ENCODE data around the gene CDKN3.

Gene CDKN3

GRCh38 chr14:54438703-54439102 lies 41.9 kb downstream of the CDKN3 start:
- Histone ChIP-seq H3K4me2 (ENCODE audit: low read depth, low read length, poor library complexity, severe bottlenecking) (peak overlapping the region; percentile 91), H3K79me2 (ENCODE audit: insufficient read depth, low read length) (peaks cover 71% of the 10 kb centered on the region), H3K4me1 (ENCODE audit: insufficient read depth, low read length, poor library complexity, severe bottlenecking) (peaks cover 71% of the 10 kb centered on the region), H3F3A (ENCODE audit: low read depth) (no peaks in the 10 kb centered on the region), H3K9me3 (ENCODE audit: insufficient read depth, low read depth, low read length) (no peaks in the 10 kb centered on the region), H3K4me3 (ENCODE audit: low read length, poor library complexity, severe bottlenecking) (peak overlapping the region; percentile 79), H2AFZ (ENCODE audit: low read length) (no peak overlapping the region), H3K9ac (ENCODE audit: low read depth, low read length, poor library complexity, severe bottlenecking) (peak overlapping the region; percentile 44), H3K9me2 (replicated peaks; ENCODE audit: low read depth, low read length) (no peaks in the 10 kb centered on the region), H3K27me3 (ENCODE audit: insufficient read depth, low read length, poor library complexity, severe bottlenecking) (no peaks in the 10 kb centered on the region), H4K20me1 (ENCODE audit: insufficient read depth, low read length, poor library complexity, severe bottlenecking) (peaks cover 58% of the 10 kb centered on the region), H3K36me3 (ENCODE audit: insufficient read depth, low read length) (peaks cover 5% of the 10 kb centered on the region; the same call in 1 of the 2 replicates)
- TF ChIP-seq EZH2phosphoT487 (IDR thresholded peaks at IDR 0.05; ENCODE audit: borderline replicate concordance) (no peak), CTCF (conservative IDR thresholded peaks at IDR 0.05; ENCODE audit: low read length) (no peak)

GRCh38 chr14:54440037-54440436 lies 43.2 kb downstream of the CDKN3 start:
- TF ChIP-seq CTCF (conservative IDR thresholded peaks at IDR 0.05; ENCODE audit: low read length) (no peak), EZH2phosphoT487 (IDR thresholded peaks at IDR 0.05; ENCODE audit: borderline replicate concordance) (no peak)

DNA sequence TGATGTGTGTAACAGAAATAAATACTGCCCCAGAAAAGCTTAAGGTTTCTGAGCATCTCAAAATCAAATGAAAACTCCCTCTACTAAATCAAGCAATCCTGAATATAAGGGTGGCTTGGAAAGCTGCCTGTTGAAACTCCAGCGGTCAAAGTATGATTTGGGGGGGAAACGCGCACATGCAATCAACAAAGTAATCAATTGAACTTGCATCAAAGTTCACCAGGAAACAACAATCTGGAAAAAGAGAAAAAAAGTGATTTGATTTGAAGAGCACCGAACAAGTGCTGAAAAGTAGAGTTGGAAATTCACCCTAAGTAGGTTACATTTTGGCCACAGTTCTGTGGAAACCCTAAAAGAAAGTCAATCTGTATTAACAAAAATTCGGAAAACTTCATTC lies 43.7 kb downstream of the CDKN3 start:
- Histone ChIP-seq H4K20me1 (ENCODE audit: insufficient read depth, low read length, poor library complexity, severe bottlenecking) (peaks cover 41% of the 10 kb centered on the region), H3K4me3 (ENCODE audit: low read length, poor library complexity, severe bottlenecking) (peak overlapping the region; percentile 79), H3K36me3 (ENCODE audit: insufficient read depth, low read length) (no peaks in the 10 kb centered on the region), H3K79me2 (ENCODE audit: insufficient read depth, low read length) (peaks cover 54% of the 10 kb centered on the region), H3K9me3 (ENCODE audit: insufficient read depth, low read depth, low read length) (no peaks in the 10 kb centered on the region), H3K9me2 (replicated peaks; ENCODE audit: low read depth, low read length) (no peaks in the 10 kb centered on the region), H3K27me3 (ENCODE audit: insufficient read depth, low read length, poor library complexity, severe bottlenecking) (no peaks in the 10 kb centered on the region), H3K9ac (ENCODE audit: low read depth, low read length, poor library complexity, severe bottlenecking) (peak overlapping the region; percentile 81), H3K4me1 (ENCODE audit: insufficient read depth, low read length, poor library complexity, severe bottlenecking) (peaks cover 53% of the 10 kb centered on the region), H3K4me2 (ENCODE audit: low read depth, low read length, poor library complexity, severe bottlenecking) (peak overlapping the region; percentile 91), H2AFZ (ENCODE audit: low read length) (peak overlapping the region; percentile 77; the same call in 1 of the 2 replicates), H3F3A (ENCODE audit: low read depth) (no peaks in the 10 kb centered on the region)
- TF ChIP-seq EZH2phosphoT487 (IDR thresholded peaks at IDR 0.05; ENCODE audit: borderline replicate concordance) (no peak), CTCF (conservative IDR thresholded peaks at IDR 0.05; ENCODE audit: low read length) (no peak)

More at GRCh38 chr14:54440037-54440436, 43.2 kb downstream of the CDKN3 start:
- H2AFZ ChIP-seq (ENCODE audit: low read length) = no peak overlapping the region
- H3K9ac ChIP-seq (ENCODE audit: low read depth, low read length, poor library complexity, severe bottlenecking) = peak overlapping the region; percentile 81
- no peaks in the 10 kb centered on the region for H3K9me2 ChIP-seq (replicated peaks; ENCODE audit: low read depth, low read length)
- peaks cover 45% of the 10 kb centered on the region for H4K20me1 ChIP-seq (ENCODE audit: insufficient read depth, low read length, poor library complexity, severe bottlenecking)
- no peaks in the 10 kb centered on the region for H3F3A ChIP-seq (ENCODE audit: low read depth)
- no peaks in the 10 kb centered on the region for H3K36me3 ChIP-seq (ENCODE audit: insufficient read depth, low read length)
- H3K27me3 ChIP-seq (ENCODE audit: insufficient read depth, low read length, poor library complexity, severe bottlenecking) = no peaks in the 10 kb centered on the region
- H3K9me3 ChIP-seq (ENCODE audit: insufficient read depth, low read depth, low read length) = no peaks in the 10 kb centered on the region
- peak overlapping the region; percentile 79 for H3K4me3 ChIP-seq (ENCODE audit: low read length, poor library complexity, severe bottlenecking)
- peak overlapping the region; percentile 91 for H3K4me2 ChIP-seq (ENCODE audit: low read depth, low read length, poor library complexity, severe bottlenecking)
- peaks cover 58% of the 10 kb centered on the region for H3K79me2 ChIP-seq (ENCODE audit: insufficient read depth, low read length)
- peaks cover 58% of the 10 kb centered on the region for H3K4me1 ChIP-seq (ENCODE audit: insufficient read depth, low read length, poor library complexity, severe bottlenecking)

All from Loucy (cell line).